SU-DHL-6 (cell line): ENCODE measurements around the gene GNGT2.

ENCODE experiments used
- CTCF ChIP-seq: fragments of 200-600 bp; sonication (generic); IDR thresholded peaks from one replicate; pipeline ENCODE4 v1.5.1; 2017; ENCODE audit warnings: antibody characterized with exemption, mild to moderate bottlenecking, low read length, moderate library complexity; ENCODE audit not compliant: insufficient read depth, poor library complexity, severe bottlenecking
- EZH2phosphoT487 ChIP-seq: fragments of 200-600 bp; sonication (generic), shearing (Covaris generic); conservative IDR thresholded peaks from 2 replicates; pipeline ENCODE4 v1.6.1; 2018; ENCODE audit warnings: mild to moderate bottlenecking, antibody characterized with exemption, low read length, moderate library complexity, mixed read lengths

- TF ChIP-seq CTCF (no peak), EZH2phosphoT487 (no peak)
Measured at GRCh38 chr17:49191409-49191916, 18.9 kb downstream of the GNGT2 start.
